Measurements from ENCODE around the gene LRRC27.
"Not testable (repeated sequence)": the region's sequence is repeated elsewhere in the genome, so short reads cannot be mapped to it uniquely, and the experiment has no call there.

The LRRC27 gene

DNA sequence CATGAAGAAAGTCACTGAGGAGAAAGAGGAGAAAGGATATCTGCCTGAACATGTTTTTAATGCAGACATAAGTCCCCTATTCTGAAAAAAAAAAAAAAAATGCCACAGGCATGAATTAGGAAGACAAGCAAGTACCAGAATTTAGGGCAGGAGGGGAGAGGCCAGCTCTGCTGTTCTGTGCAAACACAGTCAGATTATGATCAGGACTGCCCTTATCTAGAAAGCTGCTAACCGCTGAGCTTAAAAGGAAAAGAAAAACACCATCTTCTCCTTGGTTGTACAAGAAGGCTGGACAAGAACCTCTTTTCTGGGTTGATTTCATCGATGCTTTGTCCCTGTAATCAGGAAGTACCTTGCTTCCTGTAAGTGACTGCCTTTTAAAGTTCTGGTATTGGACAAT lies 49.7 kb downstream of the LRRC27 start:
- TF ChIP-seq POLR2A (IDR thresholded peaks at IDR 0.05; ENCODE audit: low read depth, low read length): no peak
- DNase-seq (ENCODE audit: insufficient read length, low spot score) (no peak), FAIRE-seq (no peak)

DNA sequence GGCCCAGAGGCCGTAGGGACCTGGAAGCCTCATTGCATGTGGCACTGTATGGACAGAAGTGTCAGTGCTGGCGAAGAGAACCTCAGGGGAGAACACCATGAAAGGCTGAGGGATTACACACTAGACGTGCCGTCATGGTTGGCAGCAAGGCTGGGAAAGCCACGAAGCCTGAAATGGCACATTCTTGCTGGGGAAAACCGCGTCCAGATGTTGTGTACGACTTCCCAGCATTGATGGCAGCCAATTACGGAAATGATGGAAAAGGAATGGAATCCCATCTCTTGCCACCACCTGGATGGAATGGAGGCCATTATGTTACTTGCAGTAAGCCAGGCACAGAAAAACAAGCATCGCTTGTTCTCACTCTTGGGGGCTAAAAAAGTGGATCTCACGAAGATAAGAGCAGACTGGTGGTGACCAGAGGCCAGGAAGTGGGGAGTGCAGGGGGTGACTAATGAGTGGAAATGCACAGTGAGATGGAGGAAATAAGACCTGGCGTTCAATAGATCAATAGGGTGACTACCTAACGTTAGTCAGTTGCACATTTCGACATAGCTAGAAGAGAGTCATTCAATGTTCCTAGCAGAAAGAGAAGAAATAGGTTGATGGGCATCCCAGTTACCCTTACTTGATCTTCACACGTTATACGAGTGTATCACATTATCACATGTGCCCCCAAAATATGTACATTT lies 50.4 kb downstream of the LRRC27 start:
- no peak for TF ChIP-seq POLR2A (IDR thresholded peaks at IDR 0.05; ENCODE audit: low read depth, low read length)
- no peak for FAIRE-seq
- no peak for DNase-seq (ENCODE audit: insufficient read length, low spot score)

DNA sequence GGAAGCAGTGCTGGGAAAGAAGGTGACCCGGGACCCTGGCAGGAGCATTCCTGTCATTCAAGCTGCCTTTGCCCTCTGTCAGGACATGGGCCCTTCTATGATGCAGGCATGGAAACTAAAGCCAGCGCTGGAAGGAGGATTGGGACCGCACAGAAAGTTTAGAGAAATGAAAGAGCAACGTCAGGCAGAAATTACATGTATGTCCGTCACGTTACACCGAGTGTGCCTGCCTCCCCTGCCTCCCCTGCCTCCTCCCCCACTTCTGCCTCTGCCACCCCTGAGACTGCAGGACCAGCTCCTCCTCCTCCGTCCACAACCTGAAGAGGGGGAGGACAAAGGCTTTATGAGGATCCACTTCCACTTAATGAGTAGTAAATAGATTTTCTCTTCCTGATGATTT lies 51.1 kb downstream of the LRRC27 start:
- TF ChIP-seq POLR2A (IDR thresholded peaks at IDR 0.05; ENCODE audit: low read depth, low read length): no peak
- FAIRE-seq (no peak), DNase-seq (ENCODE audit: insufficient read length, low spot score) (no peak)

DNA sequence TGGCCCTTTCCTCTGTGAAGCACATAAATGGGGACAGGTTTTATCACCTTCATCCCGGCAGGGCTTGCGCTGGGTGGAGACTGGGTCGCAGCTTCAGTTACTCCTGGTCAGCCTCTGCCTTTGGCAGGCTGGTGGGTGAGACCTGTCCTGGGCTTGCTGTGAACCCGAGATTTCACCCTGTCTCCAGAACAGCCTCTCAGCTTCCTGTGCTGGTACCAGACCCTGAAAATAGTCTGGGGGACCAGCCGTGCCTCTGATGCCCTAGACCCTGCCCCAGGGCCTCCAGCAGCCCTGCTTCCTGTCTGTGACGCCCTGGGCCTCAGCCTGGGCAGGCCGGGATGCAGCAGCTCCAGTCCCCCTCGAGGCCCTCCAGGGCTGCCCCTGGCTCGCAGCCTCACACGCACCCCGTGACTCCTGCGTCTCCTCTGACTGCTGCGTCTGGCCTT lies 51.8 kb downstream of the LRRC27 start:
- FAIRE-seq: no peak
- TF ChIP-seq POLR2A (IDR thresholded peaks at IDR 0.05; ENCODE audit: low read depth, low read length): no peak
- DNase-seq (ENCODE audit: insufficient read length, low spot score): no peak

DNA sequence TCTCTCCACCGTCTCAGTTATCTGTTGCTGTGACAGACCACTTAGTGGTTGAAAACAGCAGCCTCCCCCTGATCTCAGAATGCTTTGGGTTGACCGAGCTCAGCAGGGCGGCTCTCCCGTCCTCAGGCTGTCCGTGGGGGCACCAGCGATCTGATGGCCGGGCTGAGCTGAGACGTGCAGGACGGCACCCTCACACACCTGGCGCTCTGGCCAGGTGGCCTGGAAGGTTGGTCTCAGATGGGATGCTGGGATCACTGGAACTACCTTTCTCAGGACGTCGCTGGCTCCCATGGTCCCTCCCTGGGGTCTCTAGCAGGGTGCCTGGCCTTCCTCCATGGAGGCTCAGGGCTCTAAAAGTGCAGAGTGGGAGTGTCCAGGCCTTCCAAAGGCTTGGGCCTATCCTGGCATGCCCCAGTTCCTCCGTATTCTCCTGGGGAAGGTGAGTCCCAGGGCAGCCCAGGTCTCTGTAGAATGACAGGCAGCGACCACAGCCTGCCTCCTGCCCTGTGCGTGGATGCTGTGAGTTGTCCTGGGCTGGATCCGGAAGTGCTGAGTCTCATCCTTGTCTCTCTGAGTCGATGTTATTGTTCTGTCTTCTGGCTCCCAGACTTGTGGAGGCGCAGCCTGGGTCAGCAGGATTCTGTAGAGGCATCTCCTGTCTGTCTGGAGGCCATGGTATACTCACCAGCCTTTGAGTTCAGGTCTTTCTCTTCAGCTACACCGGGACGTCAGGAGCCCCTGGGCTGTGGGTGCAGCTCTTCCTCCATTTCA lies 52.8 kb downstream of the LRRC27 start:
- TF ChIP-seq POLR2A (IDR thresholded peaks at IDR 0.05; ENCODE audit: low read depth, low read length): no peak
- no peak for DNase-seq (ENCODE audit: insufficient read length, low spot score)
- no peak for FAIRE-seq

DNA sequence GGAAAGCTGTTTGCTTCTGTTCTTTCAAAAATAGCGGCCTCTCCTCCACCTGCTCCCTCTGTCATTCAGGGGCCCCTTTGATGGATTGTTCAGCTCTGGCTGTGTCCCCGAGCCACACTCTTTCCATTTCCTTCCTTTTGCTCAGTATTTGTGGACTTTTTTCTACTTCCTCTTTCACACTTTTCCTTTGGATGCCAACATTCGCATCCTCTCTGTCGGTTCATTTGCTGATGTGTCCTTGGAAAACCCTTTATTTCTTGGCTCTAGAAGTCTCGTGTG lies 53.3 kb downstream of the LRRC27 start:
- FAIRE-seq: no peak
- TF ChIP-seq POLR2A (IDR thresholded peaks at IDR 0.05; ENCODE audit: low read depth, low read length): no peak
- no peak for DNase-seq (ENCODE audit: insufficient read length, low spot score)

DNA sequence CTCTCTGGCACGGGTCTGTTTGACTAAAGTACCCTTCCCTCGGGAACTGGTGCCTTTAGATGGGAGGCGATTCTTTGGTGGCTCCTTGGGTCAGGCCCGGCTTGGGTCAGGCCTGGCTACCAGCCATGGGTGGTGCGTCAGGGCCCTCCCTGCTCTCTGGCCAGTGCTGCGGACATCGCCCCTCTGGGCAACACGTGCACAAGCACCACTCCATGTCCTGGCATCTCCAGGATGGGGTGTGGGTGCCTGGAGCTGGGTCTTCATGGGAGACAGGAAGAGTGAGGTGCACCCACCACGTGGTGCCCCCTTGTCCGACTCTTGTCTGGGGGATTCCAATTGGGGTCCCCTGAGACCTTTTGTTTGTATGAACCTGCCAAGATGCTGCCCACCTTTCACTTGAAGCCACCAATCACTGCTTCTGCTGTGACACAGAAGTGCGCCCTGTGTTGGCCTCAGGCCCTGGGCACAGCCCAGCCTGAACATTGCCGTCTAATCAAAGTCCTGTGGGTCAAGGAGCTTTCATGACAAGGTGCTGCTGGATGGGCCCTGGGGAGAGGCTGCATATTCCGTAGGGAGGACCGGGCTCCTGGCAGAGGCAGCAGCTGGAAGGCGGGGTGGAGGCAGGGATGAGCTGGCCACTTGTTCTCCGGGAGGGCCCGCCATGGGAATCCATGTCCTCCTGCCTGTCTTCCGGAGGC lies 53.9 kb downstream of the LRRC27 start:
- DNase-seq (ENCODE audit: insufficient read length, low spot score) (no peak), FAIRE-seq (no peak)
- TF ChIP-seq POLR2A (IDR thresholded peaks at IDR 0.05; ENCODE audit: low read depth, low read length): no peak

DNA sequence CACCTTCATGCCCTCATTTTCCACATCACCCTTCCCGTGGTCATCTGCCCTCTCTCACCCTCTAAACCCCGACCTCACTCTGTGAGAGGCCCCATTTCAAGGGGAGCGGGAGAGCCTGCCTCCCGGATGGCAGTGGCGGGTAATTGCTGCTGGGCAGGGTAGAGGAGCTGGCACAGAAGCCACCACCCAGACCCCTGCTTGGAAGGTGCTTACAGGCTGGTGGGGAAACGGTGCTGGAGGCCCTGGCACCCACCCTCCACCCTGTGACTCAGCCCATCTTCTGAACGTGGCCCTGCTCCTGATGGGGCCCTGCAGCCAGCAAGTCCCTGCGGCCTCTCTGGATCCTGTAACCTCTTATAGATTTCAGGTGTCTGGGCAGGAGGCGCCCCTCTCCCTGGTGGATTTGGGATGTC lies 54.4 kb downstream of the LRRC27 start:
- FAIRE-seq: no peak
- no peak for TF ChIP-seq POLR2A (IDR thresholded peaks at IDR 0.05; ENCODE audit: low read depth, low read length)
- DNase-seq (ENCODE audit: insufficient read length, low spot score): no peak

DNA sequence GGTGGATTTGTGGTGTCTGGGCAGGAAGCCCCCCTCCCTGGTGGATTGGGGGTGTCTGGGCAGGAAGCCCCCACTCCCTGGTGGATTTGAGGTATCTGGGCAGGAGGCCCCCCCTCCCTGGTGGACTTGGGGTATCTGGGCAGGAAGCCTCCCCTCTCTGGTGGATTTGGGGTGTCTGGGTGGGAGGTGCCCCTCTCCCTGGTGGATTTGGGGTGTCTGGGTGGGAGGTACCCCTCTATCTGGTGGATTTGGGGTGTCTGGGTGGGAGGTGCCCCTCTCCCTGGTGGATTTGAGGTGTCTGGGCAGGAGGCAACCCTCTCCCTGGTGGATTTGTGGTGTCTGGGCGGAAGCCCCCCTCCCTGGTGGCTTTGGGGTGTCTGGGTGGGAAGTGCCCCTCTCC lies 54.9 kb downstream of the LRRC27 start:
- DNase-seq (ENCODE audit: insufficient read length, low spot score); FAIRE-seq: not testable (repeated sequence)

DNA sequence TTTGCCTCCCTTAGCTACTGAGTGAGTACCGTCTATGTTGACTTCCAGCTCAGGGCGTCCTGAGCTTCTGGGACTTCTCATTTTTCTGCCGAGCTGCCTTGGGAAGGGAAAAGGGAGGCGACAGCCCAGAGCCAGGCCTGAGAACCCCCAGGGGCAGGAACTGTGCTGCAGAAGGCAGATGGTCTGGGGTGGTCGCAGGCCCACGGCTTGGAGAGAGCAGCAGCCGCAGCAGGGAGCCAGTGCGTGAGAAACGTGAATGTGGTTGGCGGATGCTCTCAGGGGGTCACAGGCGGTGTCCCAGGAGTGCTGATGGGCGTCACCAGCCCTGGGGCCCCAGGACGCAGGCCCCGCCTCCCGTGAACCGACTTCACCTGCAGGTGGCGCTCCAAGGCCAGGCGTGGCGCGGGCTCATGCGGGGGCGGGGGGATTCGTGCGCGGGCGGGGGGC lies 55.8 kb downstream of the LRRC27 start:
- peak; percentile 88 for DNase-seq (ENCODE audit: insufficient read length, low spot score)
- TF ChIP-seq POLR2A (IDR thresholded peaks at IDR 0.05; ENCODE audit: low read depth, low read length): no peak
- no peak for FAIRE-seq

DNA sequence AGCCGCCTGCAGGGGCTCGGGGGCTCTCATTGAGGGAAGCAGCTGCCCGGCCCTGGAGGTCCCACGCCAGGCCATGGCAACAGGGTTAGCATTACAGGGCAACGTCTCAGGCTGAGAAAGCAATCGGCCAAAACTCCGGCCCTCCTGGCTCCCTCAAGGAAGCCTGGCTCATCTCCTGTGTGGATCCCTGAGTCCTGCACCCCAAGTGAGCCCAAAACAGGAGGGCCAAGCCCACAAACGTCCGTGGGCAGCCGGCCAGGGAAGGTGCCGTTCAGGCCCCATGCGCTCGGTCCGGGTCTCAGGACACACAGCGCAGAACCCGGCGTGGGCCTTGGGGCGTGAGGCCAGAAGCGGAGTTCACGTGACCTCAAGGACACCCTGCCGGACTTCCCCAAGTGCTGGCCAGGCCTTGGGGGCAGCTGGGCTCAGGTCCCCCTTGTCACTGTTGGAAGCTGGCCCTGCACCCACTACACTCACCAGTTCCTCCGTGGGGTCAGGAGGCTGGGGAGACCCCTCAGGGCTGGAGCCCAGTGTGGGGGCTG lies 57.0 kb downstream of the LRRC27 start:
- DNase-seq (ENCODE audit: insufficient read length, low spot score) (peak; percentile 69), FAIRE-seq (no peak)
- TF ChIP-seq POLR2A (IDR thresholded peaks at IDR 0.05; ENCODE audit: low read depth, low read length): no peak

DNA sequence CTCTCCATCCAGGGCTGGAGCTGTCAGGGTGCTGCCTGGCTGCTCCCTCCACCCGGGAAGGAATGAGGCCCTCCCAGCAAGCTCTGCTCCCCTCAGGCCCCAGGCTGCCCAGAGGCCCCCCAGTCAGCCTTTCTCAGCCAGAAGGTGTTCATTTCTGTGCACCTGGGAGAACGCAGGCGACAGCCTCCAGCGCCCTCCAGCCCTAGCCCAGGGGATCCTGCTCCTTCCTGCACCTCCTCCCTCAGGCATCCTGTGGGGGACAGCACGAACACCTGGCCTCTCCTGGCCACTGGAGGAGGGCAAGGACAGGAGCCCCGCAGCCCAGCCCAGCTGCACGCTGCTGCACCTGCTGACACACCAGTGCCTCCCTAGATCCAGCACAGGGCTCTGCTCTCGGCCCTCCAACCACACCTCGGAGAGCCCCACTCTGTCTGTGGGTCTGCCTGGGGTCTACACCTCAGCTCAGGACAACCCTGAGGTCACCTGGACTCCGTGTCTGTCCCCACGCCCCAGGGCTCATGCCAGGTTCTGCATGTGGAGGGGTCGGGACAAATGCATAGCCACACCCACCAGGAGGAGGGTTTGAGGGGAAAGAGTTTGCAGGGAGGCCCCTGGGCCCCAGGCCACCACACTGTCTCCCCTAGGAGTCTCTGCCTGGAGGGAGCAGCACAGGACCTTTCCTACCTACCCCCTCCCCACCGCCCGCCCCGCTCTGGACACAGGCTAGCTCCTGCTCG lies 57.6 kb downstream of the LRRC27 start:
- DNase-seq (ENCODE audit: insufficient read length, low spot score) (no peak), FAIRE-seq (no peak)
- no peak for TF ChIP-seq POLR2A (IDR thresholded peaks at IDR 0.05; ENCODE audit: low read depth, low read length)

DNA sequence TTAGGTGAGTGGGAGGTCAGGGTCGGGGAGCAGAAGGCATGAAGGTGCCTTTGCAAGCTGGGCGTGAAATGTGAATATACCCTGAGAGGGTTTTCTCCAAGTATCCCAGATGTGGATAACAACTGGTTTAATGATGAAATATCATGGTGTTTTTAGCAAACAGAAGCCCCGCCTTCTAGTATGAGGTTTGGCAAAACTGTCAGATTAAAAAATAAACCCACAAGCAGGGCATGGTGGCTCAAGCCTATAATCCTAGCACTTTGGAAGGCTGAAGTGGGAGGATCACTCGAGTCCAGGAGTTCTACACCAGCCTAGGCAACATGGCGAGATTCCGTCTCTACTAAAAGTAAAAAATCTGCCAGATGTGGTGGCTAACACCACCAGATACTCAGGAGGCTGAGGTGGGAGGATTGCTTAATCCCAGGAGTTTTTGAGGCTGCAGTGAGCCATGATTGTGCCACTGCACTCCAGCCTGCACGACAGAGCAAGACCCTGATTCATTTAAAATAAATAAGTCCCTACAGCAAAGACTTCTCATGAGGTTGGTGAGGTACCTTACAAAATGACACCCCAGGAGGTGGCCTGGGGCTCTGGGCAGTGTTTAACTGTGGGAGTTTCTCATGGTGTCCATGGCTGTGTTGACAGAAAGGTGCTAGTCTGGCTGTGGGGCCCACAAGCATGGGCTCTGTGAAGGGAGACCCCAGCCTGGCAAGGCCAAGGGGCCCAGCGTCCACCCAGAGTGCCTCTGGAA lies 58.4 kb downstream of the LRRC27 start:
- FAIRE-seq: no peak
- TF ChIP-seq POLR2A (IDR thresholded peaks at IDR 0.05; ENCODE audit: low read depth, low read length): no peak
- no peak for DNase-seq (ENCODE audit: insufficient read length, low spot score)
